Testis (tissue), 3 donors: Measurements from ENCODE around the gene PUS3. TPM values are rescaled to one million over a fixed set of nuclear protein-coding genes. Genes with fewer than 3 reads are reported as not detected.
A peak's percentile ranks its signal among the peaks of the same experiment; 100 is the strongest.

Experiments
- DNase-seq: peaks from one replicate; pipeline ENCODE4 v3.0.0-alpha.2; 2019
- H3K27ac ChIP-seq, 2 donors: fragments of 200-600 bp; sonication (generic); one replicate each; pipeline ENCODE4 v1.5.1; 2019
- H3K27me3 ChIP-seq: fragments of 200-600 bp; sonication (generic); one replicate; pipeline ENCODE4 v1.5.1; 2019
- H3K36me3 ChIP-seq: fragments of 200-600 bp; sonication (generic); one replicate; pipeline ENCODE4 v1.5.1; 2017; ENCODE audit warnings: low read depth; ENCODE audit errors: missing control alignments
- H3K4me1 ChIP-seq: fragments of 200-600 bp; sonication (generic); one replicate; pipeline ENCODE4 v1.5.1; 2019
- H3K4me3 ChIP-seq, 2 donors: fragments of 200-600 bp; sonication (generic); one replicate each; pipeline ENCODE4 v1.5.1; 2017 to 2019
- H3K9me3 ChIP-seq: fragments of 200-600 bp; sonication (generic); one replicate; pipeline ENCODE4 v1.5.1; 2017
- POLR2A ChIP-seq: fragments of 450-650 bp; IDR thresholded peaks from one replicate; pipeline ENCODE4 v1.6.1; 2017; ENCODE audit warnings: antibody characterized with exemption, mild to moderate bottlenecking, moderate library complexity
- WGBS, 2 donors: methylation state at CpG; one replicate each; pipeline ENCODE4 v1.1.5; 2018; 5-methylcytosine and 5-hydroxymethylcytosine counted together
- intact Hi-C: fragments of 100-400 bp; cut with DNase I; formaldehyde crosslinking; loops from one replicate; pipeline ENCODE4 v1.15.1; 2023; ENCODE audit warnings: low total_unique reads
- polyA plus RNA-seq: library from polyadenylated mRNA; stranded (reverse); fragments of 350-450 nt; fragmentation: Illumina TruSeq; extraction: RNeasy Lipid Tissue Mini Kit (QIAGEN cat#74804); gene quantifications from one replicate; pipeline ENCODE4 v1.2.3, GENCODE V29; 2014; ENCODE audit warnings: low read depth, low replicate concordance; ENCODE audit not compliant: insufficient read depth
- total RNA-seq, 2 donors: library from RNA; depleted of rRNA; stranded (reverse); fragments of >200 nt; gene quantifications; one replicate each; pipeline ENCODE4 v1.2.3, GENCODE V29; 2016
- TF ChIP-seq, protein P1 (sequence below), 3 experiments: fragments of 450-650 bp in 2 of 3; fragments of 200-600 bp in 1 of 3; sonication (generic) in 1 of 3; IDR thresholded peaks; one replicate each; pipeline ENCODE4 v1.5.1; 2016 to 2019; ENCODE audit warnings: antibody characterized with exemption in 3 of 3, mild to moderate bottlenecking in 2 of 3, moderate library complexity in 1 of 3

Gene PUS3
- total and polyA plus RNA-seq, 3 donors from 2014 or later = 6.1 to 9.4 (median 8.4) TPM

DNA sequence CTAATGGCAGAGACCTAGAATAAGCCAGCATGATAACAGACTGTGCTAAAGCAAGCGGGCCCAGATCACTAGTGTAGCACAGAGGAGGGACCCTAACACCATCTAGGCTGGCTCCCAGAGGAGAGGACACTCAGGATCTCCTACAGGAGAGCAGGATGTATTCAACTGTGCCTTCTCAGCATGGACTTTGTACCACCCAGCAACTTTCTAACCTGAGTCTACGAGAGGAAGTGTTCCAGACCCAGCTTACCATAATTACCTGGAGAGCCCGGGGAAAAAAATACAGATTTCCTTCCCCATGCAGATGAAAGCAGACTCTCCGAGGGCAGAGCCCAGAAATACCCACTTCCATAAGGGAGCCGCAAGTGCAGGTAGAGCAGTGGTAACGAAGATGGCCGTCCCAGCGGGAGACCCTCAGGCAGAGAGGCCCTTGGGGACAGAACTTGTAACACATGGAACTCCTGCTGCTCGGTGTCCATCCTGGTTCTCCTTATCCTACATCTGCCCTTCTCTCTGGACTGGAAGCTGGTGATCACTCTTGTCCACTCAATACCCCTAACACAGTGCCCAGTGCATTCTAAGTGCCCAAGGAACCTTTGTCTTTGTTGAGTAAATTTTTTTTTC, 21.5 kb upstream of the PUS3 start:
- Histone ChIP-seq H3K27ac (no peak overlapping the region), H3K9me3 (no peaks in the 10 kb centered on the region), H3K27me3 (no peaks in the 10 kb centered on the region), H3K4me1 (no peaks in the 10 kb centered on the region), H3K4me3 (no peak overlapping the region), H3K36me3 (no peaks in the 10 kb centered on the region)
- WGBS, 2 donors = 91 to 95% methylated on average over 9 of the region's 9 CpGs
- no peak for TF ChIP-seq POLR2A
- TF ChIP-seq, protein P1, sequence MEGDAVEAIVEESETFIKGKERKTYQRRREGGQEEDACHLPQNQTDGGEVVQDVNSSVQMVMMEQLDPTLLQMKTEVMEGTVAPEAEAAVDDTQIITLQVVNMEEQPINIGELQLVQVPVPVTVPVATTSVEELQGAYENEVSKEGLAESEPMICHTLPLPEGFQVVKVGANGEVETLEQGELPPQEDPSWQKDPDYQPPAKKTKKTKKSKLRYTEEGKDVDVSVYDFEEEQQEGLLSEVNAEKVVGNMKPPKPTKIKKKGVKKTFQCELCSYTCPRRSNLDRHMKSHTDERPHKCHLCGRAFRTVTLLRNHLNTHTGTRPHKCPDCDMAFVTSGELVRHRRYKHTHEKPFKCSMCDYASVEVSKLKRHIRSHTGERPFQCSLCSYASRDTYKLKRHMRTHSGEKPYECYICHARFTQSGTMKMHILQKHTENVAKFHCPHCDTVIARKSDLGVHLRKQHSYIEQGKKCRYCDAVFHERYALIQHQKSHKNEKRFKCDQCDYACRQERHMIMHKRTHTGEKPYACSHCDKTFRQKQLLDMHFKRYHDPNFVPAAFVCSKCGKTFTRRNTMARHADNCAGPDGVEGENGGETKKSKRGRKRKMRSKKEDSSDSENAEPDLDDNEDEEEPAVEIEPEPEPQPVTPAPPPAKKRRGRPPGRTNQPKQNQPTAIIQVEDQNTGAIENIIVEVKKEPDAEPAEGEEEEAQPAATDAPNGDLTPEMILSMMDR (IDR thresholded peaks at IDR 0.05) = no peak
- intact Hi-C loops = loop anchor here (5.0 kb wide), 1 partner anchor 268 kb away; no protein-coding TSS in a partner anchor
- no peak for DNase-seq

DNA sequence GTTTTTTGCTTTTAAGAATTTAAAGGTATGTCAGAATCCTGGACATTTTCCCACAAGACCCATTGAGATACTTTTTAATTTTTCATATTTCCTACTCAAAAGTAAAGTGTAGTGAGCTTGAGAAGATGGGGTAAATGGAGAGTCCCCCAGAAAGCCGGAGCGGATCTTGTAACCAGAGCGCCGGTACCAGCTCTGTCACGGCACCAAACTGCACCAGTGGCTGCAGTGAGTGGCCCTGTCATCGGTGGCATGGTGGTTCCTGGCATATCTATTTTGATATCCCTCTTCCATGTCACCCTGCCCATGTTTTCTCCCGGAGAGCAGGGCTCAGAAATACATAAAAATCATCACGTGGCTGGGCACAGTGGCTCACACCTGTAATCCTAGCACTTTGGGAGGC, 20.6 kb upstream of the PUS3 start:
- no peak for DNase-seq
- intact Hi-C loops = loop anchor here (5.0 kb wide), 1 partner anchor 269 kb away; no protein-coding TSS in a partner anchor
- H3K4me3 ChIP-seq = no peak overlapping the region
- H3K36me3 ChIP-seq = no peaks in the 10 kb centered on the region
- no peaks in the 10 kb centered on the region for H3K4me1 ChIP-seq
- no peaks in the 10 kb centered on the region for H3K27me3 ChIP-seq
- no peak overlapping the region for H3K27ac ChIP-seq
- TF ChIP-seq, protein P1 (IDR thresholded peaks at IDR 0.05) = no peak
- TF ChIP-seq POLR2A = no peak
- 89 to 93% methylated on average over 8 of the region's 8 CpGs for WGBS, 2 donors
- no peaks in the 10 kb centered on the region for H3K9me3 ChIP-seq

DNA sequence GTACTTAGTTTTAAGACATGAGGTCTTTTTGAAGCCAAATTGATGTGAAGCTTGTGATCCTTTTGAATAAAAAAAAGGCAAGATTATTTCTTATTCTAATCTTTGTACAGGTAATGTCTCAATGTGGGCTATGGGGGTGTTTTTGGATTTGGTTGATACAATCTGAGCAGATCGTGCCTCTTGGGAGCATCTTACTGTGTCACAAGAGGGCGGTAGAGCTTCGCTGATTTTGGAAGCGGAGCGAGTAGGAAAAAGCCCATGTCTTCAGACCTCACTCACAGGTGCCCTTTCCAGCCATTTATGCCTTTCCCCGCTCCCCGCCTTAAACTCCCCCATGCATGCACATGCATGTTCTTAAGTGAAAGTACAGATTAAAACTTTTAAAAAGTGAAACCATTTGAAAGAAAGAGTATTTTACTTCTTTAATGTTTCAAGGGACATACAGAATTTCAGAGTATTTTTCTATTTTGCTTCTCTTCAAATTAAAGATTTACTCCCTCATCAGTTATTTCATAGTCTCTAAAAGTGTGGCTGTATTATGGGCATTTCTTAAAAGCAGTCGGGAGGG, 20.1 kb upstream of the PUS3 start:
- WGBS, 2 donors = 22 to 31% methylated on average over 8 of the region's 8 CpGs
- intact Hi-C loops = loop anchor here (5.0 kb wide), 1 partner anchor 269 kb away; no protein-coding TSS in a partner anchor
- Histone ChIP-seq H3K4me3 (no peak overlapping the region), H3K9me3 (no peaks in the 10 kb centered on the region), H3K36me3 (no peaks in the 10 kb centered on the region), H3K4me1 (no peaks in the 10 kb centered on the region), H3K27ac (no peak overlapping the region), H3K27me3 (no peaks in the 10 kb centered on the region)
- no peak for TF ChIP-seq POLR2A
- TF ChIP-seq, protein P1 (IDR thresholded peaks at IDR 0.05) = peak; percentile 57 to 66 (median 60)
- DNase-seq = peak; percentile 78

DNA sequence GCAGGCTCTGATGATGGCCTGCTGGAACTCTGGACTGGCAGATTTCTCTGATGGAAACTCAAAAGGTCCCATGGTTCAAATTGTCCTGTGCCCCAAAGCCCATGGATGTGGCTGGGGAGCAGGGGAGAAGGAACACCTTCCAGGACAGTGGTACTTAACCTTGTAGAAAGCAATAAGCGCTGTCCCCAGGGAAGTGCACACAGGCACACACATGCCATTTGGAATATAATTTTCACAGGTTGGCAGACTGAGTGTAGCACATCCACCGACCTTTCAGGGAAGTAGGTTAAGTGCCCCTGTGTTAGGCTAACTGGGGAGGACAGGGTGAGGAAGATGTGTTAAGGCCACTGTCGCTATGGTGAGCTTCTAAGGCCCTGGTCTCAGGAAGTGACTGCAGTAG, 19.1 kb upstream of the PUS3 start:
- WGBS, 2 donors = 89 to 91% methylated on average over 3 of the region's 3 CpGs
- no peak for TF ChIP-seq POLR2A
- TF ChIP-seq, protein P1 (IDR thresholded peaks at IDR 0.05) = no peak
- no peaks in the 10 kb centered on the region for H3K36me3 ChIP-seq
- no peaks in the 10 kb centered on the region for H3K9me3 ChIP-seq
- H3K27me3 ChIP-seq = no peaks in the 10 kb centered on the region
- intact Hi-C loops = loop anchor here (5.0 kb wide), 1 partner anchor 270 kb away; no protein-coding TSS in a partner anchor
- no peak for DNase-seq
- H3K27ac ChIP-seq = no peak overlapping the region
- H3K4me3 ChIP-seq = no peak overlapping the region
- no peaks in the 10 kb centered on the region for H3K4me1 ChIP-seq
